GM23338 (cell line): Measurements from ENCODE around the gene NFKBIB.

Experiments used
- CREB1 ChIP-seq: fragments of 250-450 bp; sonication (Bioruptor Pico); IDR thresholded peaks from 2 replicates; pipeline ENCODE4 v1.5.0; 2020; ENCODE audit warnings: low read depth, mild to moderate bottlenecking, moderate library complexity
- EZH2 ChIP-seq: fragments of 200-600 bp; sonication (generic); IDR thresholded peaks from one replicate; pipeline ENCODE4 v1.8.0; 2017; ENCODE audit warnings: antibody characterized with exemption, mild to moderate bottlenecking, low read depth; ENCODE audit not compliant: unreplicated experiment
- EZH2phosphoT487 ChIP-seq: fragments of 200-600 bp; sonication (generic); IDR thresholded peaks from one replicate; pipeline ENCODE4 v1.8.1; 2018; ENCODE audit warnings: antibody characterized with exemption; ENCODE audit not compliant: unreplicated experiment
- JUNB ChIP-seq: IDR thresholded peaks from one replicate; pipeline ENCODE4 v1.6.1; 2016; ENCODE audit warnings: antibody characterized with exemption; ENCODE audit not compliant: unreplicated experiment
- NANOG ChIP-seq: IDR thresholded peaks from 2 replicates; pipeline ENCODE4 v1.6.1; 2016; ENCODE audit warnings: antibody characterized with exemption, borderline replicate concordance
- POLR2AphosphoS5 ChIP-seq: IDR thresholded peaks from 2 replicates; pipeline ENCODE4 v1.6.1; 2016; ENCODE audit warnings: antibody characterized with exemption, low read depth
- STAT1 ChIP-seq: IDR thresholded peaks from one replicate; pipeline ENCODE4 v1.6.1; 2016; ENCODE audit warnings: antibody characterized with exemption; ENCODE audit not compliant: unreplicated experiment
- ZNF114 ChIP-seq: fragments of 250-450 bp; sonication (Bioruptor Pico); IDR thresholded peaks from 2 replicates; pipeline ENCODE4 v1.5.0; 2020; ENCODE audit warnings: mild to moderate bottlenecking, moderate library complexity
- ZNF331 ChIP-seq: fragments of 250-450 bp; sonication (Bioruptor Pico); IDR thresholded peaks from 2 replicates; pipeline ENCODE4 v1.5.0; 2020; ENCODE audit warnings: low read depth, mild to moderate bottlenecking, moderate library complexity
- TF ChIP-seq, protein P1 (sequence below): IDR thresholded peaks from one replicate; pipeline ENCODE4 v1.6.1; 2018; ENCODE audit warnings: antibody characterized with exemption; ENCODE audit not compliant: unreplicated experiment
- TF ChIP-seq, protein P2 (sequence below), 2 experiments: fragments of 200-600 bp in 1 of 2; sonication (generic) in 1 of 2; conservative IDR thresholded peaks; 2 replicates each; pipeline versions ENCODE4 v1.5.1 to v1.6.1; 2016 to 2017; ENCODE audit warnings: antibody characterized with exemption in 2 of 2, low read depth in 2 of 2, mild to moderate bottlenecking in 2 of 2, moderate library complexity in 1 of 2
- TF ChIP-seq, protein P3 (sequence below): IDR thresholded peaks from 2 replicates; pipeline ENCODE4 v1.6.1; 2016; ENCODE audit warnings: antibody characterized with exemption
- TF ChIP-seq, protein P4 (sequence below): fragments of 250-450 bp; sonication (Bioruptor Pico); IDR thresholded peaks from 2 replicates; pipeline ENCODE4 v1.5.0; 2020; ENCODE audit warnings: mild to moderate bottlenecking, moderate library complexity

DNA sequence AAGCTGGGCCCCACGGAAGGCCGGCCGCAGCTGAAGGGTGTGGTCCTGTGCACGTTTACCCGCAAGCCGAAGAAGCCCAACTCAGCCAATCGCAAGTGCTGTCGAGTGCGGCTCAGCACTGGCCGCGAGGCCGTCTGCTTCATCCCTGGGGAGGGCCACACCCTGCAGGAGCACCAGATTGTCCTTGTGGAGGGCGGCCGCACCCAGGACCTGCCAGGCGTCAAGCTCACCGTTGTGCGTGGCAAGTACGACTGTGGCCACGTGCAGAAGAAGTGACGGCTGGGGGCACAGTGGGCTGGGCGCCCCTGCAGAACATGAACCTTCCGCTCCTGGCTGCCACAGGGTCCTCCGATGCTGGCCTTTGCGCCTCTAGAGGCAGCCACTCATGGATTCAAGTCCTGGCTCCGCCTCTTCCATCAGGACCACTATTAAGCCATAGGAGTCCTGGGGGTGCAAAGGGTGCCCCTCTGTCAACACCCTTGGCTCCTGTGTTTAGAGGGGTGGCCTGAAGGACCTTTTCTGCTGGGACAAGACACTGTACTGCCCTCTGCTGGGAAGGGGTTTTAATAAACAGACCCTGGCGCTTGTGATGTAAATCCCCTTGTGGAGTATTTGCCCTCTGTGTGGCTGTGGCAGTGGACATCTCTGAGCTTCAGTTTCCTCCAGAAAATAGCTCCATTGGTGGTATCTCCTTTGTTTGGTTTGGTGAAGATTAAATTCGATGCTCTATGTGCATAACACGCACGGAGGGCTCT is 32.8 kb downstream of the NFKBIB start:
- TF ChIP-seq, protein P1, sequence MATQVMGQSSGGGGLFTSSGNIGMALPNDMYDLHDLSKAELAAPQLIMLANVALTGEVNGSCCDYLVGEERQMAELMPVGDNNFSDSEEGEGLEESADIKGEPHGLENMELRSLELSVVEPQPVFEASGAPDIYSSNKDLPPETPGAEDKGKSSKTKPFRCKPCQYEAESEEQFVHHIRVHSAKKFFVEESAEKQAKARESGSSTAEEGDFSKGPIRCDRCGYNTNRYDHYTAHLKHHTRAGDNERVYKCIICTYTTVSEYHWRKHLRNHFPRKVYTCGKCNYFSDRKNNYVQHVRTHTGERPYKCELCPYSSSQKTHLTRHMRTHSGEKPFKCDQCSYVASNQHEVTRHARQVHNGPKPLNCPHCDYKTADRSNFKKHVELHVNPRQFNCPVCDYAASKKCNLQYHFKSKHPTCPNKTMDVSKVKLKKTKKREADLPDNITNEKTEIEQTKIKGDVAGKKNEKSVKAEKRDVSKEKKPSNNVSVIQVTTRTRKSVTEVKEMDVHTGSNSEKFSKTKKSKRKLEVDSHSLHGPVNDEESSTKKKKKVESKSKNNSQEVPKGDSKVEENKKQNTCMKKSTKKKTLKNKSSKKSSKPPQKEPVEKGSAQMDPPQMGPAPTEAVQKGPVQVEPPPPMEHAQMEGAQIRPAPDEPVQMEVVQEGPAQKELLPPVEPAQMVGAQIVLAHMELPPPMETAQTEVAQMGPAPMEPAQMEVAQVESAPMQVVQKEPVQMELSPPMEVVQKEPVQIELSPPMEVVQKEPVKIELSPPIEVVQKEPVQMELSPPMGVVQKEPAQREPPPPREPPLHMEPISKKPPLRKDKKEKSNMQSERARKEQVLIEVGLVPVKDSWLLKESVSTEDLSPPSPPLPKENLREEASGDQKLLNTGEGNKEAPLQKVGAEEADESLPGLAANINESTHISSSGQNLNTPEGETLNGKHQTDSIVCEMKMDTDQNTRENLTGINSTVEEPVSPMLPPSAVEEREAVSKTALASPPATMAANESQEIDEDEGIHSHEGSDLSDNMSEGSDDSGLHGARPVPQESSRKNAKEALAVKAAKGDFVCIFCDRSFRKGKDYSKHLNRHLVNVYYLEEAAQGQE: no peak
- TF ChIP-seq, protein P2, sequence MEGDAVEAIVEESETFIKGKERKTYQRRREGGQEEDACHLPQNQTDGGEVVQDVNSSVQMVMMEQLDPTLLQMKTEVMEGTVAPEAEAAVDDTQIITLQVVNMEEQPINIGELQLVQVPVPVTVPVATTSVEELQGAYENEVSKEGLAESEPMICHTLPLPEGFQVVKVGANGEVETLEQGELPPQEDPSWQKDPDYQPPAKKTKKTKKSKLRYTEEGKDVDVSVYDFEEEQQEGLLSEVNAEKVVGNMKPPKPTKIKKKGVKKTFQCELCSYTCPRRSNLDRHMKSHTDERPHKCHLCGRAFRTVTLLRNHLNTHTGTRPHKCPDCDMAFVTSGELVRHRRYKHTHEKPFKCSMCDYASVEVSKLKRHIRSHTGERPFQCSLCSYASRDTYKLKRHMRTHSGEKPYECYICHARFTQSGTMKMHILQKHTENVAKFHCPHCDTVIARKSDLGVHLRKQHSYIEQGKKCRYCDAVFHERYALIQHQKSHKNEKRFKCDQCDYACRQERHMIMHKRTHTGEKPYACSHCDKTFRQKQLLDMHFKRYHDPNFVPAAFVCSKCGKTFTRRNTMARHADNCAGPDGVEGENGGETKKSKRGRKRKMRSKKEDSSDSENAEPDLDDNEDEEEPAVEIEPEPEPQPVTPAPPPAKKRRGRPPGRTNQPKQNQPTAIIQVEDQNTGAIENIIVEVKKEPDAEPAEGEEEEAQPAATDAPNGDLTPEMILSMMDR (conservative IDR thresholded peaks at IDR 0.05; ENCODE audit: low read depth in 2 of 2): peak; percentile 62 to 70
- TF ChIP-seq EZH2 (no peak), JUNB (no peak), STAT1 (no peak), POLR2AphosphoS5 (no peak), EZH2phosphoT487 (no peak), CREB1 (CRISPR knock-in tag) (no peak), NANOG (no peak), ZNF114 (CRISPR knock-in tag) (no peak), ZNF331 (CRISPR knock-in tag) (no peak)
- TF ChIP-seq, protein P3, sequence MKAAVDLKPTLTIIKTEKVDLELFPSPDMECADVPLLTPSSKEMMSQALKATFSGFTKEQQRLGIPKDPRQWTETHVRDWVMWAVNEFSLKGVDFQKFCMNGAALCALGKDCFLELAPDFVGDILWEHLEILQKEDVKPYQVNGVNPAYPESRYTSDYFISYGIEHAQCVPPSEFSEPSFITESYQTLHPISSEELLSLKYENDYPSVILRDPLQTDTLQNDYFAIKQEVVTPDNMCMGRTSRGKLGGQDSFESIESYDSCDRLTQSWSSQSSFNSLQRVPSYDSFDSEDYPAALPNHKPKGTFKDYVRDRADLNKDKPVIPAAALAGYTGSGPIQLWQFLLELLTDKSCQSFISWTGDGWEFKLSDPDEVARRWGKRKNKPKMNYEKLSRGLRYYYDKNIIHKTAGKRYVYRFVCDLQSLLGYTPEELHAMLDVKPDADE: no peak
- TF ChIP-seq, protein P4, sequence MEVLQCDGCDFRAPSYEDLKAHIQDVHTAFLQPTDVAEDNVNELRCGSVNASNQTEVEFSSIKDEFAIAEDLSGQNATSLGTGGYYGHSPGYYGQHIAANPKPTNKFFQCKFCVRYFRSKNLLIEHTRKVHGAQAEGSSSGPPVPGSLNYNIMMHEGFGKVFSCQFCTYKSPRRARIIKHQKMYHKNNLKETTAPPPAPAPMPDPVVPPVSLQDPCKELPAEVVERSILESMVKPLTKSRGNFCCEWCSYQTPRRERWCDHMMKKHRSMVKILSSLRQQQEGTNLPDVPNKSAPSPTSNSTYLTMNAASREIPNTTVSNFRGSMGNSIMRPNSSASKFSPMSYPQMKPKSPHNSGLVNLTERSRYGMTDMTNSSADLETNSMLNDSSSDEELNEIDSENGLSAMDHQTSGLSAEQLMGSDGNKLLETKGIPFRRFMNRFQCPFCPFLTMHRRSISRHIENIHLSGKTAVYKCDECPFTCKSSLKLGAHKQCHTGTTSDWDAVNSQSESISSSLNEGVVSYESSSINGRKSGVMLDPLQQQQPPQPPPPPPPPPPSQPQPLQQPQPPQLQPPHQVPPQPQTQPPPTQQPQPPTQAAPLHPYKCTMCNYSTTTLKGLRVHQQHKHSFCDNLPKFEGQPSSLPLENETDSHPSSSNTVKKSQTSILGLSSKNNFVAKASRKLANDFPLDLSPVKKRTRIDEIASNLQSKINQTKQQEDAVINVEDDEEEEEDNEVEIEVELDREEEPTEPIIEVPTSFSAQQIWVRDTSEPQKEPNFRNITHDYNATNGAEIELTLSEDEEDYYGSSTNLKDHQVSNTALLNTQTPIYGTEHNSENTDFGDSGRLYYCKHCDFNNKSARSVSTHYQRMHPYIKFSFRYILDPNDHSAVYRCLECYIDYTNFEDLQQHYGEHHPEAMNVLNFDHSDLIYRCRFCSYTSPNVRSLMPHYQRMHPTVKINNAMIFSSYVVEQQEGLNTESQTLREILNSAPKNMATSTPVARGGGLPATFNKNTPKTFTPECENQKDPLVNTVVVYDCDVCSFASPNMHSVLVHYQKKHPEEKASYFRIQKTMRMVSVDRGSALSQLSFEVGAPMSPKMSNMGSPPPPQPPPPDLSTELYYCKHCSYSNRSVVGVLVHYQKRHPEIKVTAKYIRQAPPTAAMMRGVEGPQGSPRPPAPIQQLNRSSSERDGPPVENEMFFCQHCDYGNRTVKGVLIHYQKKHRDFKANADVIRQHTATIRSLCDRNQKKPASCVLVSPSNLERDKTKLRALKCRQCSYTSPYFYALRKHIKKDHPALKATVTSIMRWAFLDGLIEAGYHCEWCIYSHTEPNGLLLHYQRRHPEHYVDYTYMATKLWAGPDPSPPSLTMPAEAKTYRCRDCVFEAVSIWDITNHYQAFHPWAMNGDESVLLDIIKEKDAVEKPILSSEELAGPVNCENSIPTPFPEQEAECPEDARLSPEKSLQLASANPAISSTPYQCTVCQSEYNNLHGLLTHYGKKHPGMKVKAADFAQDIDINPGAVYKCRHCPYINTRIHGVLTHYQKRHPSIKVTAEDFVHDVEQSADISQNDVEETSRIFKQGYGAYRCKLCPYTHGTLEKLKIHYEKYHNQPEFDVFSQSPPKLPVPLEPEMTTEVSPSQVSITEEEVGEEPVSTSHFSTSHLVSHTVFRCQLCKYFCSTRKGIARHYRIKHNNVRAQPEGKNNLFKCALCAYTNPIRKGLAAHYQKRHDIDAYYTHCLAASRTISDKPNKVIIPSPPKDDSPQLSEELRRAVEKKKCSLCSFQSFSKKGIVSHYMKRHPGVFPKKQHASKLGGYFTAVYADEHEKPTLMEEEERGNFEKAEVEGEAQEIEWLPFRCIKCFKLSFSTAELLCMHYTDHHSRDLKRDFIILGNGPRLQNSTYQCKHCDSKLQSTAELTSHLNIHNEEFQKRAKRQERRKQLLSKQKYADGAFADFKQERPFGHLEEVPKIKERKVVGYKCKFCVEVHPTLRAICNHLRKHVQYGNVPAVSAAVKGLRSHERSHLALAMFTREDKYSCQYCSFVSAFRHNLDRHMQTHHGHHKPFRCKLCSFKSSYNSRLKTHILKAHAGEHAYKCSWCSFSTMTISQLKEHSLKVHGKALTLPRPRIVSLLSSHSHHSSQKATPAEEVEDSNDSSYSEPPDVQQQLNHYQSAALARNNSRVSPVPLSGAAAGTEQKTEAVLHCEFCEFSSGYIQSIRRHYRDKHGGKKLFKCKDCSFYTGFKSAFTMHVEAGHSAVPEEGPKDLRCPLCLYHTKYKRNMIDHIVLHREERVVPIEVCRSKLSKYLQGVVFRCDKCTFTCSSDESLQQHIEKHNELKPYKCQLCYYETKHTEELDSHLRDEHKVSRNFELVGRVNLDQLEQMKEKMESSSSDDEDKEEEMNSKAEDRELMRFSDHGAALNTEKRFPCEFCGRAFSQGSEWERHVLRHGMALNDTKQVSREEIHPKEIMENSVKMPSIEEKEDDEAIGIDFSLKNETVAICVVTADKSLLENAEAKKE (CRISPR knock-in tag): no peak
